H9 (cell line): ENCODE measurements around the gene ELFN1. TPM values are rescaled to one million over a fixed set of nuclear protein-coding genes. Genes with fewer than 3 reads are reported as not detected.
A peak's percentile ranks its signal among the peaks of the same experiment; 100 is the strongest.

Source experiments
- DNase-seq: peaks from one replicate; pipeline ENCODE4 v3.0.0-alpha.2; 2017
- H2AFZ ChIP-seq: one replicate; pipeline ENCODE4 v1.6.1; 2013; ENCODE audit warnings: mild to moderate bottlenecking, low read length, control low read depth, moderate library complexity
- H2AK5ac ChIP-seq: 2 replicates; pipeline ENCODE4 v1.6.1; 2013; ENCODE audit warnings: low read length, control low read depth, mixed read lengths; ENCODE audit not compliant: insufficient read length
- H2BK120ac ChIP-seq: one replicate; pipeline ENCODE4 v1.6.1; 2013; ENCODE audit warnings: low read depth, mild to moderate bottlenecking, low read length, control low read depth, inconsistent platforms; ENCODE audit not compliant: poor library complexity, severe bottlenecking
- H2BK12ac ChIP-seq: 2 replicates; pipeline ENCODE4 v1.6.1; 2013; ENCODE audit warnings: low read length, control low read depth, mixed read lengths, low read depth; ENCODE audit not compliant: insufficient read length
- H2BK15ac ChIP-seq: 2 replicates; pipeline ENCODE4 v1.6.1; 2013; ENCODE audit warnings: low read depth, low read length, control low read depth
- H2BK20ac ChIP-seq: one replicate; pipeline ENCODE4 v1.6.1; 2013; ENCODE audit warnings: low read depth, mild to moderate bottlenecking, low read length, control low read depth, inconsistent platforms; ENCODE audit not compliant: poor library complexity, severe bottlenecking
- H2BK5ac ChIP-seq: 2 replicates; pipeline ENCODE4 v1.6.1; 2013; ENCODE audit warnings: low read length, control low read depth, mixed read lengths; ENCODE audit not compliant: insufficient read length
- H3K14ac ChIP-seq: 2 replicates; pipeline ENCODE4 v1.6.1; 2013; ENCODE audit warnings: low read length, control low read depth; ENCODE audit not compliant: insufficient read depth
- H3K18ac ChIP-seq: 2 replicates; pipeline ENCODE4 v1.6.1; 2013; ENCODE audit warnings: low read depth, mild to moderate bottlenecking, mixed read lengths, low read length, control low read depth; ENCODE audit not compliant: insufficient read length
- H3K23ac ChIP-seq: 2 replicates; pipeline ENCODE4 v1.6.1; 2013; ENCODE audit warnings: low read length, control low read depth, mixed read lengths, low read depth; ENCODE audit not compliant: insufficient read length
- H3K23me2 ChIP-seq: 2 replicates; pipeline ENCODE4 v1.6.1; 2013; ENCODE audit warnings: low read depth, mild to moderate bottlenecking, mixed read lengths, low read length, control low read depth; ENCODE audit not compliant: insufficient read length, poor library complexity, severe bottlenecking
- H3K27ac ChIP-seq: 2 replicates; pipeline ENCODE4 v1.5.1; 2013; ENCODE audit warnings: low read length, control low read depth, mixed read lengths, low read depth; ENCODE audit not compliant: insufficient read length
- H3K27me3 ChIP-seq: 2 replicates; pipeline ENCODE4 v1.6.1; 2013; ENCODE audit warnings: low read length, control low read depth, inconsistent platforms; ENCODE audit not compliant: insufficient read depth
- H3K4ac ChIP-seq: 2 replicates; pipeline ENCODE4 v1.6.1; 2013; ENCODE audit warnings: low read depth, mild to moderate bottlenecking, control low read depth, inconsistent platforms, low read length, moderate library complexity
- H3K4me1 ChIP-seq: 2 replicates; pipeline ENCODE4 v1.6.1; 2013; ENCODE audit warnings: low read length, control low read depth, inconsistent platforms; ENCODE audit not compliant: insufficient read depth
- H3K4me2 ChIP-seq: 2 replicates; pipeline ENCODE4 v1.6.1; 2013; ENCODE audit warnings: low read length, control low read depth, mixed read lengths; ENCODE audit not compliant: insufficient read length, insufficient read depth
- H3K56ac ChIP-seq: 2 replicates; pipeline ENCODE4 v1.6.1; 2013; ENCODE audit warnings: low read depth, mild to moderate bottlenecking, mixed read lengths, low read length, control low read depth; ENCODE audit not compliant: insufficient read length
- H3K79me1 ChIP-seq: 2 replicates; pipeline ENCODE4 v1.6.1; 2013; ENCODE audit warnings: low read depth, mild to moderate bottlenecking, moderate library complexity, low read length, control low read depth, inconsistent platforms; ENCODE audit not compliant: insufficient read depth, poor library complexity, severe bottlenecking
- H3K79me2 ChIP-seq: 2 replicates; pipeline ENCODE4 v1.6.1; 2013; ENCODE audit warnings: low read length, control low read depth, inconsistent platforms; ENCODE audit not compliant: insufficient read depth
- H3K9ac ChIP-seq: 2 replicates; pipeline ENCODE4 v1.6.1; 2013; ENCODE audit warnings: low read length, control low read depth, mixed read lengths; ENCODE audit not compliant: insufficient read length; ENCODE audit errors: extremely low read depth
- H3K9me3 ChIP-seq: one replicate; pipeline ENCODE4 v1.6.1; 2013; ENCODE audit warnings: low read depth, low read length, inconsistent platforms; ENCODE audit not compliant: control insufficient read depth
- H3T11ph ChIP-seq: one replicate; pipeline ENCODE4 v1.6.1; 2013; ENCODE audit warnings: mild to moderate bottlenecking, low read length, control low read depth, inconsistent platforms
- H4K20me1 ChIP-seq: one replicate; pipeline ENCODE4 v1.6.1; 2013; ENCODE audit not compliant: control insufficient read depth, insufficient read length, insufficient read depth
- H4K5ac ChIP-seq: 2 replicates; pipeline ENCODE4 v1.6.1; 2013; ENCODE audit warnings: low read depth, mild to moderate bottlenecking, mixed read lengths, low read length, control low read depth; ENCODE audit not compliant: insufficient read length
- H4K8ac ChIP-seq: replicated peaks from 2 replicates; pipeline ENCODE4 v1.6.1; 2013; ENCODE audit warnings: low read length, control low read depth, mixed read lengths, low read depth; ENCODE audit not compliant: insufficient read length
- H4K91ac ChIP-seq: 2 replicates; pipeline ENCODE4 v1.6.1; 2013; ENCODE audit warnings: low read depth, mild to moderate bottlenecking, moderate library complexity, mixed read lengths, low read length, control low read depth; ENCODE audit not compliant: insufficient read length
- H3K27ac Mint-ChIP-seq, 3 experiments: 2 replicates in 2 of 3; 3 replicates in 1 of 3; pipeline ENCODE4 v1.8.0; 2020 to 2021; ENCODE audit warnings: mixed read lengths in 3 of 3, mild to moderate bottlenecking in 1 of 3, moderate library complexity in 1 of 3
- H3K27me3 Mint-ChIP-seq: 2 replicates; pipeline ENCODE4 v1.8.0; 2021; ENCODE audit warnings: low read depth, mild to moderate bottlenecking, moderate library complexity, mixed read lengths
- H3K36me3 Mint-ChIP-seq, 3 experiments: 2 replicates in 2 of 3; 3 replicates in 1 of 3; pipeline ENCODE4 v1.8.0; 2020 to 2021; ENCODE audit warnings: low read depth in 3 of 3, mixed read lengths in 3 of 3; ENCODE audit not compliant: insufficient read depth in 1 of 3
- H3K4me1 Mint-ChIP-seq, 2 experiments: 2 replicates each; pipeline ENCODE4 v1.8.0; 2020; ENCODE audit warnings: mixed read lengths in 2 of 2
- H3K4me3 Mint-ChIP-seq, 2 experiments: 2 replicates in 1 of 2; 3 replicates in 1 of 2; pipeline ENCODE4 v1.8.0; 2020 to 2021; ENCODE audit warnings: mild to moderate bottlenecking in 2 of 2, mixed read lengths in 2 of 2, moderate library complexity in 1 of 2
- H3K9me3 Mint-ChIP-seq, 2 experiments: 2 replicates in 1 of 2; 3 replicates in 1 of 2; pipeline ENCODE4 v1.8.0; 2020; ENCODE audit warnings: mild to moderate bottlenecking in 2 of 2, mixed read lengths in 2 of 2, moderate library complexity in 1 of 2
- WGBS: extraction: QIAGEN DNeasy Blood & Tissue Kit; methylation state at CpG from one replicate; pipeline ENCODE4 v1.1.7; 2013; ENCODE audit warnings: missing lambda C conversion rate, low lambda C conversion rate, mixed read lengths; ENCODE audit not compliant: insufficient read length; ENCODE audit errors: extremely low coverage; 5-methylcytosine and 5-hydroxymethylcytosine counted together
- total RNA-seq: library from RNA; stranded (reverse); gene quantifications from 2 replicates; pipeline ENCODE4 v1.2.1, GENCODE V29; 2021
- TF ChIP-seq, protein P1 (sequence below): fragments of 200-600 bp; sonication (generic); conservative IDR thresholded peaks from 3 replicates; pipeline ENCODE4 v1.8.0; 2021; ENCODE audit warnings: antibody characterized with exemption, mild to moderate bottlenecking

ELFN1 gene
- total RNA-seq, 1 experiment from 2014 or later = 3.7 TPM

DNA sequence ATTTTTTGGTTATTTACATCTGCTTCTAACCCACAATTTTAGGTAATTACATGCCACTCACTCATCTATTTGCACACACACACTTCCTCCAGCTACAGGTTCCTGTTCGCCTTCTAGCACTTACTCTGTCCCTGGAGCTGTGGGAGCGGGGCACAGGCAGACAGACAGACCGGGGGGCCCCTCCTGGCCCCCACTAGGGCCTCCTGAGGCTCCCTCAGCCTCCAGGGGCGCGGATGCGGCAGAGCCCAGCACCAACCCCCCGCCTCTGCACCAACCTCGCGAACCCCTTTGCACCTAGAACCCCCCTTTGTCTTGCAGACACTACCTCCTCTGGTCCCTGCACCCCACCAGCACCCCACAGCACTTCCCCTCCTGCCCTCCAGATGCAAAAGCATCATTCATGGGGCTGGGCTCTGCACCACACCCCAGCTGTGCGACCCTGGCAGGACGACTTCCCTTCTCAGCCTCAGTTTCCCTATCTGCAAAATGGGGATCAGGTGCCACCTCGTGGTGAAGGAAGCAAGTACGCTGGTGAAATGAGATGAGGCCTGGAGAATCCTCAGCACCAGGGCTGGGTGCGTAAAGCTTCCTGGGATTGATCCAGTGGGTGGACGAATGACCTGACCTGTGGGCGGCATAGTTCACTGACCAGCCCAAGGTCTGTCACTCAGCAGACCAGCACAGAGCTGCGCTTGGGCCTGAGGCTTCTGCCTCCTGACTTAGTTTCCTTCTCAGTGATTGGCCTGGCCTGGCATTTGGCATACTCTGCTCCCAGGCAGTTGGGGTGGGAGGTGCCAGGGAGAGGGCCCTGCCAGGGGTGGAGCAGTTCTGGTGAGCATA lies 37.9 kb downstream of the ELFN1 start:
- Histone ChIP-seq H4K5ac (no peak overlapping the region), H4K91ac (no peak overlapping the region), H2BK12ac (no peak overlapping the region), H2BK120ac (no peak overlapping the region), H3K23me2 (no peaks in the 10 kb centered on the region), H3K14ac (no peak overlapping the region), H4K8ac (no peak overlapping the region), H2BK5ac (no peak overlapping the region), H3K4ac (no peak overlapping the region), H2BK20ac (no peak overlapping the region), H3T11ph (no peak overlapping the region), H3K18ac (no peak overlapping the region), H3K23ac (no peak overlapping the region), H3K4me2 (no peak overlapping the region), H3K56ac (no peak overlapping the region), H3K27me3 (no peaks in the 10 kb centered on the region), H2BK15ac (no peak overlapping the region), H3K79me2 (no peaks in the 10 kb centered on the region), H3K9ac (no peak overlapping the region), H2AK5ac (no peak overlapping the region), H3K27ac (no peak overlapping the region), H3K9me3 (no peaks in the 10 kb centered on the region), H4K20me1 (peaks cover 3% of the 10 kb centered on the region), H3K79me1 (no peaks in the 10 kb centered on the region), H2AFZ (no peak overlapping the region), H3K4me1 (no peaks in the 10 kb centered on the region)
- WGBS = no CpG with 5 or more reads among the region's 17 CpGs
- H3K36me3 Mint-ChIP-seq = peaks cover 6 to 21% (median 13%) of the 10 kb centered on the region in 3 experiments
- no peak overlapping the region for H3K4me3 Mint-ChIP-seq
- H3K27me3 Mint-ChIP-seq = peaks cover 35% of the 10 kb centered on the region
- H3K9me3 Mint-ChIP-seq = peaks cover 18 to 19% of the 10 kb centered on the region in 2 experiments
- peaks cover 28 to 39% of the 10 kb centered on the region in 2 experiments for H3K4me1 Mint-ChIP-seq
- H3K27ac Mint-ChIP-seq = no peak overlapping the region
- DNase-seq = no peak
- TF ChIP-seq, protein P1, sequence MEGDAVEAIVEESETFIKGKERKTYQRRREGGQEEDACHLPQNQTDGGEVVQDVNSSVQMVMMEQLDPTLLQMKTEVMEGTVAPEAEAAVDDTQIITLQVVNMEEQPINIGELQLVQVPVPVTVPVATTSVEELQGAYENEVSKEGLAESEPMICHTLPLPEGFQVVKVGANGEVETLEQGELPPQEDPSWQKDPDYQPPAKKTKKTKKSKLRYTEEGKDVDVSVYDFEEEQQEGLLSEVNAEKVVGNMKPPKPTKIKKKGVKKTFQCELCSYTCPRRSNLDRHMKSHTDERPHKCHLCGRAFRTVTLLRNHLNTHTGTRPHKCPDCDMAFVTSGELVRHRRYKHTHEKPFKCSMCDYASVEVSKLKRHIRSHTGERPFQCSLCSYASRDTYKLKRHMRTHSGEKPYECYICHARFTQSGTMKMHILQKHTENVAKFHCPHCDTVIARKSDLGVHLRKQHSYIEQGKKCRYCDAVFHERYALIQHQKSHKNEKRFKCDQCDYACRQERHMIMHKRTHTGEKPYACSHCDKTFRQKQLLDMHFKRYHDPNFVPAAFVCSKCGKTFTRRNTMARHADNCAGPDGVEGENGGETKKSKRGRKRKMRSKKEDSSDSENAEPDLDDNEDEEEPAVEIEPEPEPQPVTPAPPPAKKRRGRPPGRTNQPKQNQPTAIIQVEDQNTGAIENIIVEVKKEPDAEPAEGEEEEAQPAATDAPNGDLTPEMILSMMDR = peak; percentile 54
